Suppressor macrophage treated with lipopolysaccharide for 1 hour (primary cell): ENCODE measurements around the gene CLMN.
A peak's percentile ranks its signal among the peaks of the same experiment; 100 is the strongest.
"Not testable (repeated sequence)": the region's sequence is repeated elsewhere in the genome, so short reads cannot be mapped to it uniquely, and the experiment has no call there.

Experiments
- DNase-seq, 3 donors: peaks; one replicate each; pipeline ENCODE4 v3.0.0-alpha.2; 2020 to 2022

The CLMN gene

DNA sequence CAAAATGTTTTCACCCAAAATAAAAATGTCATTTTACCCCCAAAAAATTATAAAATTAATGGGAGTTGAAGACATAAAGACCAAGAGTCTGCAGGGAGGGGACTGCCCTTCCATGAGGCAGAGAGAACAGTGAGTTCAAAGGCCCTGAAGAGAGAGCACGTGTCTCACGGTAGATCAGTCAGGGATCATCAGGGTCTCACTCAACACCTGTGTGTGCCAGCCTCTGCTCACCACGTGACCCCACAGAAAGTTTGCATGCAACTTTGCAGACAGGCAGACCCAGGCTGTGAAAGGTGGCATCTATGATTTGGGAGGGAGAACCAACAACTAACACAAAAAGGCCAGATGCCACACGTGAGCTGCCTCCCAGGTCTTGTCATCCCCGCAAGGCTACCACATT is 33.1 kb downstream of the CLMN start:
- DNase-seq = no peak

DNA sequence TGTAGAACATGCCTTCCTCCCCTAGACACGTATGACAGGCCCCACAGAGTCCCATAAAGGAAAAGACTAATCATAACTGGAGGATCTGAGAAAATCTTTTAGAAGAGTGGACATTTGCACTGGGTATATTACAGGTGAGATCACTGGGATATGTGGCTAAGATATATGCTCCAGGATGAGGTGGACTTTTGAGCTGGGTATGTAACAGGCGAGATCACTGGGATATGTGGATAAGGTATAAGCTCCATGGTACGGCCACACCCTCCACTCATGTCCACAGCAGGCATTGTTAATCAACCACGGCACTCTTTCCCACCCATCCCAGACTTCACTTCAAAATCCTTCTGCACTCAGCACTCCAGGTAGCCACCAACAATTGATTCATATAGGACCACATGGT is 34.1 kb downstream of the CLMN start:
- no peak for DNase-seq

DNA sequence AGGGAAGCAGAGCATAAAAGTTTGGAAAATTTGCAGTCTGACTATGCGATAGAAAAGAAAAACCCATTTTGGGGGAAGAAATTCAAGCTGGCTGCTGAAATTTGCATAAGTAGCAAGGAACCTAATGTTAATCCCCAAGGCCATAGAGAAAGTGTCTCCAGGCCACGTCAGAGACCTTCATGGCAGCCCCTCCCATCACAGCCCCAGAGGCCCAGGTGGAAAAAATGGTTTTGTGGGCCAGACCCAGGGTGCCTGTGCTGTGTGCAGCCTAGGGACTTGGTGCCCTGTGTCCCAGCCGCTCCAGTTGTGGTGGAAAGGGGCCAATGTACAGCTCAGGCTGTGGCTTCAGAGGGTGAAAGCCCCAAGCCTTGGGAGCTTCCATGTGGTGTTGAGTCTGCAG is 35.9 kb downstream of the CLMN start:
- DNase-seq = not testable (repeated sequence)

DNA sequence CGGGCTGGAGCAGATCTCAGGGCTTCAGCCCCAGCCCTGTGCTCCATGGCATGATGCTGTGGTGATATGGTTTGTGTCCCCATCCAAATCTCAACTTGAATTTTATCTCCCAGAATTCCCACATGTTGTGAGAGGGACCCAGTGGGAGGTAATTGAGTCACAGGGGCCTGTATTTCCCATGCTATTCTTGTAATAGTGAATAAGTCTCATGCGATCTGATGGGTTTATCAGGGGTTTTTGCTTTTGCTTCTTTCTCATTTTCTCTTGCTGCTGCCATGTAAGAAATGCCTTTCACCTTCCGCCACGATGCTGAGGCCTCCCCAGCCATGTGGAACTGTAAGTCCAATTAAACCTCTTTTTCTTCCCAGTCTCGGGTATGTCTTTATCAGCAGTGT is 36.7 kb downstream of the CLMN start:
- DNase-seq = not testable (repeated sequence)

DNA sequence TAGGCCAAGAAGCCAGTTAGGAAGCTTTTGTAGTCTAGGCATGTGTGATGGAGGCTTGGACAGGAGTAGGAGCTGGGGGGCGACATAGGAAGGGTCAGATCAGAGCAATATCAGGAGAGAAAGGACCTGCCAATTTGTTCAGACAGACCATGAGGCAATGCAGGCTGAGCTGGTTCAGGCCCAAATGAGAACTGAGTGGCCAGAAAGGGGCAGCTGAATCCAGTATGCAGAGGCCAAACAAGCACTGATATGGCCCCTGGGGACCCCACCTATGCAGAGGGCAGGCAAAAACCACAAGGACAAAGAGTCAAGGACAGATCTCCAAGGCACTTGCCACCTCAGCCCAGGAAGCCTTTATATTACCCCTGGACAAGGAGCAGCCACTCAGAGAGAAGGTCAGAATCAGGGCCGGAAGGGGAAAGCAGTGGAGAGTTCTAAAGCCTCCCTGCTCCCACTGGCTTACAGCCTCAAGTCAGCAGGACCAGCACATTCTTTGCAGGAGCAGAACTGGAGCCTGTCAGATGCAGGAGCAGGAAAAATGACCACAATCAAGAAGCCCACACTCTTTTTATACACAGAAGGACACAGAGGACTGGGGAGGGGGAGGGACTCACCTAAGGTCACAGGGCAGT is 37.2 kb downstream of the CLMN start:
- DNase-seq = no peak

DNA sequence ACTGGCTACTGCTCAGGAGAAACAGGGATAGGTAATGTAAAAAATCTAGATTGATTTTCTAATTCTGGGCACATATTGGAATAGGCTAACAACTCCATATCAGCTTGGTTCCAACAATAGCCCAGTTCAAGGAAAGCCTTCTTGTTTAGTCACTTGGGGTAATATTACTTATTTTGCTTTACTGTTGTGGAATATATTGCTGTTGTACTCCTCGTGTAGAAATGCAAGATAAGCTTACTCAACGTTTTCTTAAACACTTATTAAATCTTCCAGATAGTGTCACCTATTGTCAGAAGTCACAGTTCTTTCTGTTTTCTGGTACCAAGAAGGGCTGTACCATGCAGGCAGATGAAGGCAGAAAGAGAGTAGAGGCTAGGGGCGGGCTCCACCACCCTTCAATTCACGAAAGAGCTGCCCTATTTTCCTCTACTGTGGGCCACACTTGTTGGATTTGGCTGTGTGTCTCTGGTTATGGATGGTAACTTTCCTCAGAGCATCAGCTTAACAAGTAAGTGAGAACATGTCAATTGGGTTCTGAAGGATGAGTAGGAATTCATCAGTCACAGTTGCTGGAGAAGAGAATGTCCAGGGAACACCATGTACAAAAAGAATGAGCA is 38.0 kb downstream of the CLMN start:
- no peak for DNase-seq

DNA sequence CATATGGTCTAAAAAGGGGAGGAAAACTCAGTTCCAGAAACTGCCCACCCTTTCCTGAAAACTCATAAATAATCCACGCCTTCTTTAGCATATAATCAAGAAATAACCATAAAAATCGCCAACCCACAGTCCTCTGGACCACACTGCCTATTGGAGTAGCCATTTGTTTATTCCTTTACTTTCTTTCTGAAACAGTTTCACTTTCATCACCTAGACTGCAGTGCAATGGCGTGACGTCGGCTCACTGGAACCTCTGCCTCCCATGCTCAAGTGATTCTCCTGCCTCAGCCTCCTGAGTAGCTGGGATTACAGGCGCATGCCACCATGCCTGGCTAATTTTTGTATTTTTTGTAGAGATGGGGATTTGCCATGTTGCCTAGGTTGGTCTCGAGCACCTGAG is 44.2 kb downstream of the CLMN start:
- DNase-seq = no peak

DNA sequence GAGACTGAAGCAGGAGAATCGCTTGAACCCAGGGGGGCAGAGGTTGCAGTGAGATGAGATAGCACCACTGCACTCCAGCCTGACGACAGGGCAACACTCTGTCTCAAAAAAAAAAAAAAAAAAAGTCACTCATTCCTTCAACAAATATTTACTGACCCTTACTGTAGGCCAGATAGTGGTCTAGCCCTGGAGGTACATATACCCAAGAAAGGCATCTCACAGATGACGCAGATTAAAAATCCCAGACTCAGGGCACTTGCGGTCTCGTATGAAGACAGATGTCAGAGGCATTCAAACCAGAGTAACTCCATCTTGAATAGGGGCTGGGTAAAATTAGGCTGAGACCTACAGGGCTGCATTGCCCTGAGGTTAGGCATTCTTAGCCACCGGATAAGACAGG is 44.8 kb downstream of the CLMN start:
- DNase-seq = no peak

DNA sequence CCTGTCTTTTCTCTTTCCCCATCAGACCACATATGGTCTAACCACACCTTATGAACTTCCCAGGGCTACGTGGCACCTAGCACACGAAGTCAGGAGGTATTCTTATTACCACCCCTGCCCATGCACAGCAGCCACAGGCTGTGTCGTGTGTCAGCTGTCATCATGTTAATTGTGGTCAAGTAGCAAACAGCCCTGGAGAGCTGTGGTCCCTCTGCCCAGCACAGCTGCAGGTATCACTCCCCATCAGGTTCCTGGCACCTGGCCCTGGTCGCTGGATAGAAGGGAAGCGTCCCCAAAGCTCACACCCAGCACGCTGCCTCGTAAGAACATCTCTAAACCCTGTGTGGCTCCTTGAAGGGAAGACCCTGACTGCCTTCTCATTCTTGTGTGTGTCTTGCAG is 45.4 kb downstream of the CLMN start:
- no peak for DNase-seq

DNA sequence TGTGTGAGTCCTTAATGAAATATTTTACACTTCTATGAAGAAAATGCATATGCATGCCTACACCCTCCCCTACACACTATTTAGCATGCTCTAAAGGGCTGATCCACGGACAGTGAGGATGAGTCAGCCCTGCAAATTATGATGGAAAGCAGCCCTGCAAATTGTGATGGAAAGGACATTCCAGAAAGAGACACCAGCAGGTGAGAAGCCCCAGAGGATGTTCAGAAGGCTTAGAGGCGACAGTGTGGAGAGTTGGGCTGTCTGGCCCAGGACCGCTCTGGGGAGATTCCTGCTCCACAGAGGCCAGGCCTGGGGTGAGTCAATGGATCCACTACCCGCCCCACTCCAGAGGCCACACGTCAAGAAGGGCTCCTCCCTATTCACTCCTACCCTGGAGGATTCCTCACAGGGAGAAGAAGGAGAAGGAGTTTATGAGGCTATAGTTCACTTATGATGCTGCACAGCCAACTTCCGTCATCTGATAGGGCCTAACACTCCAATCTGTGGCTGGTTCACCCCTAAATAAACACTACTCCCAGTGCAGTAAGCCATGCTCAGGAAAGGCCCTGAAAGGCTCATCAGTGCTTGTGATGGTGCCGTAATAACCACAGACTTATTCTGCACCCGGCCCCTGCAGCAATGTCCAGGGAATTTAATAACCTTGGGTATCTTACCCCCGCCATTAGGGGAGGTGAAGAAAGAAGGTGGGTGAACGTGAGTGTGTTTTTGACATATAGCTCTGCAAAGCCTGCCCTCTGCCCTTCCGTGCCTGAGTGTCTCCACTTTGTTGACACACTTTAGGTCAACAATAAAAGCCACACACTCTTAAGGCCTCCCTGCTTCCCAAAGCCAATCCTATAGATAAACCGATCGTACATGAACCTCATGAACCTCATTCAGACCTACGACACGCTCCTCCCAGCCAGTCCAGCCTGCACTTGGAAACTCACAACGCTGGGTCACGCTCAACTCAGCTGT is 46.4 kb downstream of the CLMN start:
- no peak for DNase-seq

DNA sequence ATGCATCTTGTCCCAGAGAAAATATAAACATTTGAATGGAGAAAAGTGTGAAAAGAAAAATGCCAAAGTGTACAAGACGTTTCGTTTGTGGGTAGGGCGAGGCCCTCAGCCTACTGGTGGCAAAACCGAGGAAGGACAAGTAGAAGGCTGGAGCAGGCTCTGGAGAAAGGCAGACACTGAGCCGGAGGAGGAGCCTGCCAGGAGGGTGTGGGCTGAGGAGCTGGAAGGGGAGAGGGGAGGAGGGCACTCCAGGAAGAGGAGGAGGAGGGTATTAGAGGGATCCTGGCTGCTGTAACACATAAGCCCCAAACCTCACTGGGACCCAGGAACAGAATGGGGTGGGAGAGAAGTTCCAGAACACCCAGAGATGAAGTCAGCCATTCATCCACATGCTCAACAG is 47.7 kb downstream of the CLMN start:
- DNase-seq = no peak

DNA sequence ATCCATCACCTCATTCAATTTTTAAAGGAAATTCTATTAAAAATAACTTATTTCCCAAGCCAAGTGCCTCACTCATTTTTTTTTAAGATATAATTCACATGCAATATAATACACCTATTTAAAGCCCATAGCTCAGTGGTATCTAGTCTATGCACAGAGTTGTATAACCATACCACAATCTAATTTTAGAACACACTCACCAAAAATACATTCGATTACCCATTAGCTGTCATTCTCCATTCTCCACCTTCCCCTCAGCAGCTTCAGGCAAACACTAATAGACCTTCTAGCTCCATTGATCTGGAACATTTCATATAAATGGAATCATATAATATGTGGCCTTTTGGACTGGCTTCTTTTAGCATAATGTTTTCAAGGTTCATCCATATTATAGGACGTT is 49.5 kb downstream of the CLMN start:
- DNase-seq = no peak

DNA sequence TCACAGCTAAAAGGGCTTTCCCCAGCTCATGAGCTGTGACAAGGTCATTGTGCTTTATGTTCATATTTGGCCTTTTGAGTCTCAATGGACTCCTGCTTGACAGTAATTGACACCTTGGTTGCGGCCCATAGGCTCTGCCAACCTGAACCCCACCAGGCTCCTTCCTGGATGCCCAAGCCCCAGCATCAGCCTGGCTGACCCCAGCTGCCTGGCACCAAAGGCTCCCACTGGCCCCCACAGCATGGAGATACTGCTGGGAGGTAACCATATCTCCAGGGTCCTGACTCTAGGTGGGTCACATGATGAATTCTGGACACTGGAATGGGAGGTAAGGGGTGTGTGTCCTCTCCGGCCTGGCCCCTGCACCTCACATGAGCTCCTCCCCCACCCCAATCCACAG is 50.2 kb downstream of the CLMN start:
- DNase-seq = no peak

DNA sequence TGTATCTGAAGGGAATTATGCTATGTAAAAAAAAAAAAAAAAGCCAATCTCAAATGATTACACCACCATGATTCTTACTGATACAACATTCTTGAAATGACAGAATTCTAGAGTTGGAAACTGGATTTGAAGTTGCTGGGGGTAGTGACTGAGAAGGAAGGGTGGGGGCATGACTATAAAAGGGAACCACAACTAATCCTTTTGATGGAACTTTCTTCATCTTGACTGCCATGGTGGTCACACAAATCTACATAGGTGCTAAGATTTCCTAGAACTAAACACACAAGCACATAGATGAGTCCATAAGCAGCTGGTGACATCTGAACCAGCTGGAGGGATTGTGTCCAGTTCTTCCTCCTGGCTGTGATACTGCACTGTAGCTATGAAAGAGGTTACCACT is 51.4 kb downstream of the CLMN start:
- no peak for DNase-seq

DNA sequence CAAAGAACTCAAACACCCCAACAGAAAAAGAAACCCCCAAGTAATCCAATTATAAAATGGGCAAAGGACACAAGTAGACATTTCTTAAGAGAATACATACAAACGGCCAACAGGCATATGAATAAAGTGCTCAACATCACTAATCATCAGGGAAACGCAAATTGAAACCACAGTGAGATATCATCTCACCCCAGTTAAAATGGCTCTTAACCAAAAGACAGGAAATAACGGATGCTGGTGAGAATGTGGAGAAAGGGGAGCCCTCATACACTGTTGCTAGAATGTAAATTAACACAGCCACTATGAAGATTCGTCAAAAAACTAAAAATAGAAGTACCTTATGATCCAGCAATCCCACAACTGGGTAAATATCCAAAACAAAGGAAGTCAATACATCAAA is 52.4 kb downstream of the CLMN start:
- no peak for DNase-seq

DNA sequence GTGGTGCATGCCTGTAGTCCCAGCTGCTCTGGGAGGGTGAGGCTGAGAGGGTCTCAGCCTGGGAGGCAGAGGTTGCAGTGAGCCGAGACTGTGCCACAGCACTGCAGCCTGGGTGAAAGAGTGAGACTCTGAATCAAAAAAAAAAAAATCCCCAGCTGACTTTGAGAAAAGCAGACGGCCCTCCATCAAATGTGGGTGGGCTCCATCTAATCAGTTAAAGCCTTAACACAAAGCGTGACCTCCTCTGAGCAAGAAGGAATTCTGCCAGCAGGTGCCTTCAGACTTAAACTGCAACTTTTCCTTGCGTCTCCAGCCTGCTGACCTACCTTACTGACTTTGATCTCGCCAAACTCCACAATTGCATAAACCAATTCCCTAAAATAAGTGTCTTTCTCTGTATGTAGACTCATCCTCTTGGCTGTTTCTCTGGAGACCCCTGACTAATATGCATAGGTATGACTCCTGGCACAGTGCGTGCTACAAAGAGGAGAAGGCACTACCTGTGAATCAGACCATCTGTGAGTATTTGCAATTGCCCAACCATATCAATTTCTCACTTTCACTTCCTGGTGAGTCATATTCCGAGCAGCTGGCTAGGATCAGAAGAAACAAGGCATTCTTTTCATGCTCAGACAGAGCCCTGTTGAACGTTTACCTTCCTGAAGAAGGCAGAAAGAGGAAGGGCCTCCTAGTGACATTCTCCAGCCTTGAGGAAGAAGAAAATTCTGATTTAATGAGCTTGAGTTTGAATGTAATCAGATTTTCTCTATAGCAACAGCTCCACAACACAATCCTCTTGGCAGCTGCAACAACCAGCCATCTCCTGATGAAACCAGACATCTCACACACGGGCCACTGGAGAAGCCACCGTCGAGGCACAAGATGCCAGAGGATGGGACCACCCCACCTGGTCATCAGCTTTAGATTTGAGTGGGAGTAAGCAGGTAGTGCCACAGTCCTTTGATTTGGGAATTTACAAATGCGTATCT is 54.3 kb downstream of the CLMN start:
- DNase-seq = peak; percentile 58 to 82 (median 74)

DNA sequence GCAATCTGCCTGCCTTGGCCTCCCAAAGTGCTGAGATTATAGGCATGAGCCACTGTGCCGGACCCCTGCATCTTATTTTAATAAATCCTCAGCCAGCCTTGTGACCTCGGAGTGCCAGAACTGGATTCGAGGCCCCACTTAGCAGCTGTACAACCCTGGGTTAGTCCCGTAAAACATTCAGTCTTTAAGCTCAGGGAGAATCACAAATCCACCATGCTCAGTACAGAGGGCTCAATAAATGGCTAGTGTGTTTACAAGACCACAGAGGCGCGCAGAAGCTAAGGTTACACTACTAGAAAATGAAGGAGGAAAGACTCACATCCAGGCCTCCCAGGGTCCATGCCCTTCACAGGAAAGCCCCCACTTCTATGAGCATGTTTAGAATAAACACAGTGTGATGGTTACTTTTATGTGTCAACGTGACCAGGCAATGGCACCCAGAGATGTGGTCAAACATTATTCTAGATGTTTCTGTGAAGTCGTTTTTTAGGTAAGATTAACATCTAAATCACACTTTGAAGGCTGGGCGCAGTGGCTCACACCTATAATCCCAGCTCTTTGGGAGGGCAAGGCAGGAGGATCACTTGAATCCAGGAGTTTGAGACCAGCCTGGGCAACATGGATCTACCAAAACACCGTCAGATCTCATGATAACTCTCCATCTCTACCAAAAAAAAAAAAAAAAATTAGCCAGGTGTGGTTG is 55.3 kb downstream of the CLMN start:
- no peak for DNase-seq

DNA sequence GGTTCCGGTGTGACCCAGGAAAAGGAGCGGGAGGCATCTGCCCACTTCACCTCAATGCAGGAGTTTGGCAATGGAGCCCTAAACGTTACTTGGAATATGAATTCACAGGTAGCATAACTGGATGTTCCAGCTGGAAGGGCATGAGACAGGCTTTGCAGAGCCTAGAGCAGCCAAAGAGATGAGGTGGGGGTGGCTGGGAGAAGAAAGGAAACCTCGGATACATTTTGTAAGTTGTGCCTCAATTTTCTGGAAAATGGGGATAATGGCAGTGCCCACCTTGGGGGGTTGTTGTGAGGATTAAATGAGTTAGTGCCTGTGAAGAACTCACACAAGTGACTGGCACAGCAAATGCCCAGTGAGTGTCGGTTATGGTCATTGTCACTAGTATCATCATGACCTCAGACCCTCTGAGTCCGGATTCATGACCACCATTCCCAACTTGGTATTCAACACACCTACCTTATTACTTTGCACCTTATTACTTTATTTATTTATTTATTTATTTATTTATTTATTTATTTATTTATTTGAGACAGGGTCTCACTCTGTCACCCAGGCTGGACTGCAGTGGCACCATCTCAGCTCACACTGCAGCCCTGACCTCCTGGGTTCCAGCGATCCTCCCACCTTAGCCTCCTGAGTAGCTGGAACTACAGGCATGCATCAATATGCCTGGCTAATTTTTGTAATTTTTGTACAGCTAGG is 56.0 kb downstream of the CLMN start:
- DNase-seq = no peak

DNA sequence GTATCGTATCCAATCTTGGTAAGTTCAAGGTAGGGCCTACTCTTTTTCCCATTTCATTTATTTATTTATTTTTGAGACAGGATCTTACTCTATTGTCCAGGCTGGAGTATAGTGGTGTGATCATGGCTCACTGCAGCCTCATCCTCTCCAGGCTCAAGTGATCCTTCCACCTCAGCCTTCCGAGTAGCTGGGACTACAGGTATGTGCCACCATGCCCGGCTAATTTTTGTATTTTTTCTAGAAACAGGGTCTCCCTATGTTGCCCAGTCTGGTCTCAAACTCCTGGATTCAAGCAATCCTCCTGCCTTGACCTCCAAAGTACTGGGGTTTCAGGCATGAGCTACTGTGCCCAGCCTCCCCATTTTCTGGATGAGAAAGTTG is 57.2 kb downstream of the CLMN start:
- DNase-seq = no peak

DNA sequence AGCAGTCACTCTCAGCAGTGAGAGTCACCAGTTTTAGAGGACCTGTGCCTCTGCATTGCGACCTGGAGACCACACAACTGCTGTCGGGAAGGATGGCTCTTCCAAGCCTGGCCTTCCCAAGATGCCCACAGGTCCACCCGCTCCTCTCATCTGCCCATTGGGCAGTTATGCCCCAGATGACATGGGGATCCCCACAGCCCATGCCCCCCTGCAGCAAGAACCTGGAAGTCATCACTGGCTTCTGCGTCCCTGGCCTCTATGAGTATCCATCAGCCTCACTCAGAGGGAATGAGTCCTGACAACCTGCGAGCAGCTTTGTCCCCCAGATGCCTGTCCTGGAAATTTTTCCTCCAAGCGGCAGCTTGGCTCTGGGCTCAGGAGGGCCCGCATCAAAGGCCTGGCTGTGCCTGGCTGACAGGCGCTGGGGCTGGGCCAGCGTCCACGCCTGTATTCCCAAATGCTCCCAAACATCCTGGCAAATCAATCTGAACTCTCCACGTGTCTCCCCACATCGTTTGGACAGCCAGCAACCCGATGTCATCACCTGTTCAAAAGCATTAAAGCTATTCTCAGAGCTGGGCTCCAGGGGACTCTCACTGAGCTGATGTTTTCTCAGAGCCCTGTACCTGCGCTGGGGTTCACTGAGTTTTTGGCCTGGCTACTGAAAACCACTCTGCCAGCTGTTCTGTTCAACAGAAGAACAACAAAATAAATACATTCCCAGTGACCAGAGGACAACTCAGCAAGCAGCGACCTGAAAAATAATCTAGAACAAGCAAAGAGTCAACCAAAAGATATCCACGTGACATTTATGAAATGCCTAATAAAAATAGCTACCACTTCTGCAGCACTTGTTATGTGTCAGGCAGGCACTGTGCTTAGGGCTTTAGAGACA is 57.8 kb downstream of the CLMN start:
- no peak for DNase-seq
